Measurements from ENCODE around the gene GPRC5C.
A peak's percentile ranks its signal among the peaks of the same experiment; 100 is the strongest.

GPRC5C gene

DNA sequence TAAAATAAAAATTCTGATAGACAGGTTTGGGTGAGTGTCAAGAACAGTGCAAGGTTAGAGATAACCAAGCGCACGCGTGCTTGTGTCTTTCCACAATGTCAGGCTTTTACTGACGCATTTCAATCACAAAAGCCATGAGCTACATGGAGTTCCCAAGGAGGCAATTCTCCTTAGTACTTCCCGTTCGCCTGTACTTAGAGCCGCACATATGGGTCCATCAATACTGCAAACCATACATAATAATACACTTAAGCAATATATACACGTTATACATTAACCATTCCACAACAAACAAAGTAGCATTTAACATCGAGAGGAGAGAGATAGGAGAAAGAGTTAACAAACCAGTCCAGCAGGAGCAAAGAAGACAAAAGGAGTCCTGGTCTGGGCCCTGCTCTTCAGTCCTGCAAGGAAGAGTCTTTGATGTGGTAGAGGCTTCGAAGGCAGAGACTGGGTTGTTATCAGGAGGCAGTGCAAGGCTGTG lies 11.9 kb upstream of the GPRC5C start:
- no peak for ATAC-seq
- H3K9me3 Mint-ChIP-seq = no peaks in the 10 kb centered on the region
- H3K36me3 Mint-ChIP-seq = no peaks in the 10 kb centered on the region
- DNase-seq (ENCODE audit: low spot score in 2 of 2) = no peak
- no peak overlapping the region for H3K27ac Mint-ChIP-seq
- peaks cover 4% of the 10 kb centered on the region for H3K4me1 Mint-ChIP-seq
- no peak overlapping the region for H3K4me3 Mint-ChIP-seq

DNA sequence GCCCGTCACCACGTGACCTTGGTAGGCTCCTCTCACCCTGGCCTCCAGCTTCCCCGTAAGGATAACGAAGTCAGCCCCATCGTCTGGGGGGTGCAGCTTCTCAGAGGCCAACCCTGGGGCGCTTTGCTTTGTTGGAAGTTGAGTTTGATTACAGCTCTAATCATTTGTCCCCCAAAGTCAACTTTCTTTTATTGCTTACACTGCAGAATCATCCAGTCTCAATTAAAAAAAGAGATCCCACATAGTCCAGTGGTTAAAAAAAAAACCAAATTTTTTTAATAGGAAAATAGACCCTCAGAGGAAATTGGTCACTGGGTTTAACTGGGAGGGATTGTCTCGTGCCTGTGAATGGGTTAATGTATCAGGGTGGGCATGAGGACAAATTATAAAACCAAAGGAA lies 7.8 kb upstream of the GPRC5C start:
- H3K4me1 Mint-ChIP-seq = peaks cover 8% of the 10 kb centered on the region
- ATAC-seq (no peak), DNase-seq (ENCODE audit: low spot score in 2 of 2) (no peak)
- H3K36me3 Mint-ChIP-seq = no peaks in the 10 kb centered on the region
- H3K9me3 Mint-ChIP-seq = no peaks in the 10 kb centered on the region
- H3K27ac Mint-ChIP-seq = no peak overlapping the region
- H3K4me3 Mint-ChIP-seq = no peak overlapping the region

DNA sequence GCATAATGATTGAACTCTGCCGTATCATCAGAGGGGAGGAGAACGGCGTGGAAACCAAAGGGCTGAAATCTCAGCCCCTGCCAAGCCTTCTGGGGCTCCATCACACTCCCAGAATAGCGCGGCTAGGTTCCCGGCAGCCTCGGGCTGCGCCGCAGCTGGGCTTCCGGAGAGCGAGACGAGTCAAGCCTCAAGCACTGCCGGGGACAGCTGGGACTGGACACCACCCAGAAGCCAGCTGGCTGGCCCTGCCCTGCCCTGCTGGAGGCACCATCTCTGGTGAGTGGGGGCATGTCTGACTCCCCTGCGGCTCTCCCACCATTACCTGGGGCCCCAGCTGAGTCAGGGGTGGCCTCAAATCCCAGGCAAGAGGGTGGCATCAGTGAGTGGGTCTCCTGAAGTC lies 7.2 kb upstream of the GPRC5C start:
- no peaks in the 10 kb centered on the region for H3K36me3 Mint-ChIP-seq
- ATAC-seq = no peak
- no peak overlapping the region for H3K4me3 Mint-ChIP-seq
- no peak overlapping the region for H3K27ac Mint-ChIP-seq
- no peaks in the 10 kb centered on the region for H3K9me3 Mint-ChIP-seq
- H3K4me1 Mint-ChIP-seq = peaks cover 8% of the 10 kb centered on the region
- no peak for DNase-seq (ENCODE audit: low spot score in 2 of 2)

DNA sequence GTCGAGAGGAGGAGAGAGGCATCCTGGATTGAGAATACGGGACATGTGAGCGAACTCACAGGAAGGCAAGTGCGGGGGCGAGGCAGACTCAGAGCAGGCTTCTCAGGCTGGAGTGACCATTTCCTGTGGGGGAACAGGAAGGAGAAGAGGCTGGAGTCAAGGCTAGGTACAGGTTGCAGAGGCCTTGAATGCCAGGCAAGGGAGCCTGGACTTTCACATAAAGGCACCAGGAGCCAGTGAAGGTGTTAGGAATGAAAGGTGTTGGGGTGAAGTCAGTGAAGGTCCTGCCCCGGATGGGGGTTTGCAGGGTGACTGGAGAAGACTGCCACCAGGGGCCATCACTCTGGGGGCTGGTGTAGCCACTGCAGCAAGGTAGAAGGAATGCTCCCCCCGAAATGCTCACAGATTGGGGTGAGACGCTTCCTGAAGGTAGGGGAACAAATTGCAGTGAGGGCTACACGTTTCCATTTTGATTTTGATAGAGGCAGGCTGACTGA lies 5.3 kb upstream of the GPRC5C start:
- Mint-ChIP-seq H3K4me1 (peaks cover 14% of the 10 kb centered on the region), H3K4me3 (no peak overlapping the region), H3K36me3 (no peaks in the 10 kb centered on the region), H3K9me3 (no peaks in the 10 kb centered on the region), H3K27ac (no peak overlapping the region)
- DNase-seq (ENCODE audit: low spot score in 2 of 2) = no peak
- no peak for ATAC-seq

DNA sequence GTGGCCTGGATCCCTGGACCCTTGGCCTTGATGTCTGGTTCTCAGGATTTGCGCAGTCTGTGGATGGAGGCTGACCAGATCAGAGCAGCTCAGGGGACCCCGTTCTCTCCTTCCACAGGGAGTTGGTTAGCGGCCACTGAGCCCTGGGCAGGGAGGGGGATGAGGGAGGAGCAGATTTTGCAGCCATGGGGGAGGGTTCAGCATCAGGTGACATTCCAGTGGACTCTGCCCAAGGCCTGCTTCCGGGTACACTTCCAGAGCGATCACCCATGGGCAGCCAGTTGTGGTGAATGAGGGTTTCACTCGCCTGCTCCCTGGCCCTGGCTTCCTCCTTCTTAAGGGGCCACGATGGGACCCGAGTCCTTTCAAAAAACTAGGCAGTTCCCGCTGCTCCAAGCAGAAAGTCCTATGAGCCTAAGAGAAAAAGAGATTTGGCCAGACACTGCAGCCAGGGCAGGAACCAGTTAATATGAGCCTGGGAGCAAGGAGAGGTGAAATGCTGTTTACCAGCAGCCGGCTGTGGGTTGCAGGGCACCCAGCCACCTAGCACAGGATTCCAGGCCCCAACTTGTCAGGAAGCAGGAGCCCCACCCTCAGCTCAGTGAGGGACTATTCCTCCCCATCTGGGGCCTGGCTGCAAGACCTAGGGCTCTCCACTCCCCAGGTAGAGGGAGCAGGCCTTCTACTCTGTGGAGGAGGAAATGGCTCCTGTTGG lies 4.7 kb upstream of the GPRC5C start:
- no peaks in the 10 kb centered on the region for H3K9me3 Mint-ChIP-seq
- H3K4me1 Mint-ChIP-seq = peaks cover 16% of the 10 kb centered on the region
- DNase-seq (ENCODE audit: low spot score in 2 of 2) (no peak), ATAC-seq (no peak)
- H3K36me3 Mint-ChIP-seq = no peaks in the 10 kb centered on the region
- no peak overlapping the region for H3K4me3 Mint-ChIP-seq
- no peak overlapping the region for H3K27ac Mint-ChIP-seq

DNA sequence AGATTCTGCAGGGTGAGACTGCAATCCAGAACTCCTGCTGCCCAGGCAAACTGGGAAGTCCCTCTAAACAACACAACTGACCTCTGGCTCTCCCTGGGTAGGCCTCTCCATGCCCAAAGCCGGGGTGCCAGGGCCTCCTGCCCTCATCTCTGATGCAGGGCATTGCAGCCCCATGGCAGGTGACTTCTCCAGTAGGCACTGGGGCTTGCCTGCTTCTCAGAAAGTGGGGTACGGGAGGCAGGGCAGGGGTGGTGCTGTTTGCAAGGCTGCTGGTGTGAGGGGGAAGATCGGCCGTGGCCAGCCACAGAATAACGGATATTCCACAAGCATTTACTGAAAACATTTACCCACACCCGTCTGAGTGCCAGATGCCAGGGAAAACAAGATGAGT lies 4.1 kb upstream of the GPRC5C start:
- ATAC-seq (no peak), DNase-seq (ENCODE audit: low spot score in 2 of 2) (no peak)
- H3K36me3 Mint-ChIP-seq = no peaks in the 10 kb centered on the region
- H3K4me1 Mint-ChIP-seq = peaks cover 16% of the 10 kb centered on the region
- H3K27ac Mint-ChIP-seq = no peak overlapping the region
- H3K4me3 Mint-ChIP-seq = no peak overlapping the region
- H3K9me3 Mint-ChIP-seq = no peaks in the 10 kb centered on the region

DNA sequence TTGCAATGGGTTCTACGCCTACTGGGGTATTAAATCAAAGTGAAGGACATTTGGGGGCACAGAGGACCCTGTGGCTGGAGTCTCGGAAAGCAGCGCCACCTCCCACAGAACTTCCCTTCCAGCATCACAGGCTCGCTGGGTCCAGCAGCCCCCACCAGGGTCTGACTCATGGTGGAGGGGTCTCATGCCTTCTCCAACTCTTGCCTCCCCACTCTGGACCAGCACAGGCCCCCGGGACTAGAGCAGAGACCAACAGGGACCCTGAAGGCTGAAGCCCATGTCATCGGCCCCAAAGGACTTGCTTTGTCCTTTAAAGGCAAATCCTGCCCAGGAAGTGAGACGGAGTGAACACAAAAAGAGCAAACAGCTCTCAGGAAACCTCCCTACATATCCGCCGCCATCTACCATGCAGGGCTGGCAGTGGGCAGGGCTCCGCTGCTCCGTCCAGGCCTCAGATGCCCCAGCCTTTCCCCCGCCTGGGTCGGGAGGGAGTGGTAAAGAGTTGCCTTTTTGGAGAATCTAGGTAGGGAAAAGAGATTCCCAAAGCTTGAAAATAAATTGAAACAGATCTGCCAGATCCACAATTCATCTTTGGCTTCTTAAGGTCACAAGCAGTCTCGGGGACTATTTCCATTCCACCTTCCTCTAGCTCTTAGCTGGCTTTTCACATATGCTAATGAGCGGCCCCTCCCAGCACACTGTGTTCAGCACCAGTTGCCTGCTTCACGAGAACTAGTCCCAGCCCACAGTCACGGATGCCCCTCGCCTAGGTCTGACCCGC lies 2.1 kb upstream of the GPRC5C start:
- Mint-ChIP-seq H3K36me3 (no peaks in the 10 kb centered on the region), H3K27ac (no peak overlapping the region), H3K4me3 (peak overlapping the region; percentile 64), H3K9me3 (no peaks in the 10 kb centered on the region), H3K4me1 (peaks cover 16% of the 10 kb centered on the region)
- no peak for DNase-seq (ENCODE audit: low spot score in 2 of 2)
- ATAC-seq = no peak

DNA sequence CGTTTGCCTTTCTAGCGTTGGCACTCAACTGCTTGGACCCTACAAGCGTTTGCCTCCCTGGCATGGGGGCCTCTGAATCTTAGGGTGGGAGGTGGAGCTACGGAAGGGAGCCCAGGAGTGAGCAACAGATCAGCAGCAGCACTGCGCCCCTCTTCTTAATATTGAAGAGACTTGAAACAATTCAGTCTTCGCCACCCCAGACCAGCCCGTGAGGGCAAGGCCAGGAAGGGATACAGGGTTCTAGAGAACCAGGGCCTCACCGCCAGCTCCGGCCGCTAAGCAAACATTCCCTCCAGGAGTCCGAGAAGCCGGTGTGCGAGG lies 1.5 kb upstream of the GPRC5C start:
- no peak for ATAC-seq
- peaks cover 16% of the 10 kb centered on the region for H3K4me1 Mint-ChIP-seq
- no peaks in the 10 kb centered on the region for H3K36me3 Mint-ChIP-seq
- DNase-seq (ENCODE audit: low spot score in 2 of 2) = no peak
- no peaks in the 10 kb centered on the region for H3K9me3 Mint-ChIP-seq
- peak overlapping the region; percentile 64 for H3K4me3 Mint-ChIP-seq
- H3K27ac Mint-ChIP-seq = no peak overlapping the region

DNA sequence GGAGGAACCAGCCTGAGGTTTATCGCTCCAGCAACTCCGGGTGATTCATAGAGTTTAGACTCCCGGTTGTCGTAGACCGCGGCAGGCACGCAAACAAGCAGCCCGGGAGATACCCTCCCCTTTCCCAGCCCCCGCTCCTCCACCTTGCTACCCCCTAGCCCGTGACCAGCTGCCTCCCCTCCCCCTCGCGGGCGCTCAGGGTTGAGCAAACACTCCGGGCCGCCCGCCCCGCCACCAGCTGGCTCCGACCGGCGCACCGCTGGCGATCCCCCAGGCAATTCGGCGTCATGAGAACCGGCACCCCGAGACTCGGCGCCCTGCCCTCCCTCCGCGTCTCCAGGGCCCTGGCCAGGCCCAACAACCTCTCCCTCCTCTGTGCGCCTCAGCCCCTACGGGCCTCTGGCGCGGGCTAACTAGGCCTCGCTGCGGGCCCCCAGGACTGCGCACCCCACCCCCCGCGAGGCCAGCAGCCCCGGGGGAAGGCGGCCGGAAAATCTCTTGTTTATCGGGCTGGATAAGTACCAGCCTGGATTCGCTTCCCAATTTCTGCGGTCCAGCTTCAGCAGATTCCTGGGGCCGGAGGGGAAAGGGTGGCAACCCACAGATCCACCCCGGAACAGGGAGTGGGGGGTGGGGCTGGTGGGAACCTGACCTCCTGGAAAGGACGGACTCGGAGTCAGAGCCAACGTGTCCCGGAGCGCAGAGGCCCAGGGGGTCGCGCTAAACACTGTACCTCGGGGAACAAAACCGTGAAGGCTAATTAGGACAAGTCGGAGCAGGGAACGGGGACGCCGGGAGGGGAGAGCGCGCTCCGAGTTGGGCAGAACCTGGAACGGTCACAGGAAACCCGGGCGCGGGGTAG lies 951 bp upstream of the GPRC5C start:
- DNase-seq (ENCODE audit: low spot score in 2 of 2) = no peak
- peak; percentile 47 for ATAC-seq
- H3K36me3 Mint-ChIP-seq = no peaks in the 10 kb centered on the region
- H3K4me1 Mint-ChIP-seq = peaks cover 16% of the 10 kb centered on the region
- no peaks in the 10 kb centered on the region for H3K9me3 Mint-ChIP-seq
- H3K4me3 Mint-ChIP-seq = peak overlapping the region; percentile 64
- H3K27ac Mint-ChIP-seq = peak overlapping the region; percentile 80

DNA sequence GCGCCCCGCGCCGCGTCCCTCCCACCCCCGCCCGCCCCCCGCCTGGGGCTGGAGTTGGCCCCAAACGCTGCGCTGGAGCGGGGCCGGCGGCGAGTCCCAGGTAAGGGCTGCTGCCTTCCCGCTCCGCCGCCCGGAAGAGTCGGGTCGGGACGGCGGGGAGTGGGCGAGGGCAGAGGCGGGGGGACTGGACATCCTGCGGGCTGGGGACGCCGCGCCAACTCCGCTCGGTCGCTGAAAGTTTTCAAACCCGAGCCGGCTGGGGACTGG lies 469 bp downstream of the GPRC5C start:
- H3K27ac Mint-ChIP-seq = no peak overlapping the region
- peaks cover 9% of the 10 kb centered on the region for H3K4me1 Mint-ChIP-seq
- no peaks in the 10 kb centered on the region for H3K36me3 Mint-ChIP-seq
- peak overlapping the region; percentile 64 for H3K4me3 Mint-ChIP-seq
- DNase-seq (ENCODE audit: low spot score in 2 of 2) = no peak
- ATAC-seq = no peak
- no peaks in the 10 kb centered on the region for H3K9me3 Mint-ChIP-seq

DNA sequence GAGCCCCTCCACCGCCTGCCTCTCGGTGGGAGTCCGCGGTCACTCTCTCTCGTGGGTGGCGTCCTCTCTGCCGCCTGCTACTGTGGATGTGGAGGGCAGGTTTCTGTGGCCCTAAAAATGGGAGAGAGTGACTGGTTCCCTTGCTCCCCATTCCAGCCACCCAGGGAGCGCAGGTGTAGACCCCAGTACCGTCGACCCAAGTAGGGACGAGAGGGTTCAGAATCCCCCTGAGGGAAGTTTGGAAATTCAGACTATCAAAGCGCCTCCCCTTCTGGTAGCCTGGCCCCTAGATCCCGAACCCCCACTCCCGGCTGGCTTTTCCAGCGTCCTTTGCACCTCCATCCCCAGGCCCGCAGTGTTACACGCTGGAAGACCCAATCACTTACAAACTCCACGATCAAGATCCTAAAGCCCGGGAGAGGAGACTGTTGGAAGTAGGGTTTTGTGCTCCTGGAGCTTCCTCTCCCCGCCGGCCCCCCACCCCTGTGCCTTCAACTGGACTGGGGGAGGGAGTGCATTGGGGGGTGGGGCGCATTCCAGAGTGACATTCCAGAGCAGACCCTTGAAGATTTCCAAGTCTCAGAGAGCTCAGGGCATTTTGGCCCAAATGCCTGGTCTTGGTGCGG lies 991 bp downstream of the GPRC5C start:
- H3K36me3 Mint-ChIP-seq = no peaks in the 10 kb centered on the region
- no peak overlapping the region for H3K27ac Mint-ChIP-seq
- H3K4me3 Mint-ChIP-seq = peak overlapping the region; percentile 64
- ATAC-seq (no peak), DNase-seq (ENCODE audit: low spot score in 2 of 2) (no peak)
- H3K9me3 Mint-ChIP-seq = peaks cover under 1% of the 10 kb centered on the region
- peaks cover 9% of the 10 kb centered on the region for H3K4me1 Mint-ChIP-seq

DNA sequence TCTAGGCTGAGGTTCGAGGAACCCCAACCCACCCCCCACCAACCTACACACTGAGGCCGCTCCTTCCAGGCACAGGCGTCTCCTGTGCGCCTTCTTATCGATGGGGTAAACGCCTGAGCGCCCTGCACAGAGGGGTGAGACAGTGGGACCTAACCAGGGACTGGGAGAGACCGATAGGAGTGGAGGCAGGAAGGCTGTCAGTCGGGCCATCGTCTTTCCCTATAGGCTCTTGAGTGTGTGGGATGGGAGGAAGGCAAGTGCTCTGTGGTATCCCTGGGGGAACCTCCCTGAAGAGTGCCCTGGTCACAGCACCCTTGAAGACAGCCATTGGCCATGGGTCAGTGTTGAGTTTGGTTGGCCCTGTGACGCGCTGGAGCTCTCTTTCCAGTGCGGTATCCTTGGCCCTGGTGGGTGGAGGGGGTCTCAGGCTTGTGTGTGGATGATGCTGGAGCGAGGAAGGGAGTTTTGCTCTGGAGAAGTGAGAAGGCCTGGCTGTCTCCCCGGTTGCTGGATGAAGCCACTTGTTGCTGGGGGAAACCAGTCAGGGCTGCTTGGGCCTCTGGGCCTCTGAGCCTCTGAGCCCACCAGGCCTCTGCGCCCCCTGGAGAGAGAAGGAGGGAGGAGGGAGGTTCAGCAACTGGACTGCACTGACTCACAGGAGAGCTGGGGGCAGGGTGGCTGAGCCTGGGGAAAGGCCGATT lies 1.7 kb downstream of the GPRC5C start:
- no peak overlapping the region for H3K27ac Mint-ChIP-seq
- ATAC-seq = no peak

DNA sequence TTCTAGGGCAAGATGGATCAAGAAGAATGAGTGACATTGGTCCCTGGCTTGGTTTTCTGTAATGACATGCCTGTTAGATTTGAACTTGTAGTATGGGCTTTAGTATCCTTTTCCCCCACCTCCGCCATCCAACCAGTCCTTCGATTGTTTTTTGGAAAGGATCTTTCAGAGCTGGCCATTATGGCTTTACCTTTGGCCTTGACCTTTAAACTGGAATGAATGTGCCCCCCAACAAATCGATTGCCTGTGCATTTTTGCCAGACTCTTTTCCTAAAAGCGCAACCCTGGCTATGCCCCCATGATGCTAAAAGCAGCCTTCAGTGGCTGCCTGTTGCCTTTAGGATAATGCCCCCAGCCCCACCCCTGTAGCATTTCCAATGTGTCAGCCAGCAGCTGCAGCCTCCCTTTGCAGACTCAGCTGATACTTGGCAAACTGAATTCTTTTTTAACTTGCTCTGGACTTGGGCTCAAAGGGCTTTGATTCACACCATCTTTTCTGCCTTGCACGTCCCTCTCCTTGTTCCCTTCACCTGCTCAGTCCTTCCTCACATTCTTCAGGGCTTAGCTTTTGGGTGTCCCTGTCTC lies 4.0 kb downstream of the GPRC5C start:
- no peaks in the 10 kb centered on the region for H3K36me3 Mint-ChIP-seq
- peaks cover 2% of the 10 kb centered on the region for H3K9me3 Mint-ChIP-seq
- no peak for DNase-seq (ENCODE audit: low spot score in 2 of 2)
- ATAC-seq = no peak
- no peak overlapping the region for H3K4me3 Mint-ChIP-seq
- no peak overlapping the region for H3K27ac Mint-ChIP-seq
- H3K4me1 Mint-ChIP-seq = peaks cover 14% of the 10 kb centered on the region

More for the DNA sequence above, 1.7 kb downstream of the GPRC5C start:
- DNase-seq (ENCODE audit: low spot score in 2 of 2) = no peak
- H3K9me3 Mint-ChIP-seq = peaks cover 2% of the 10 kb centered on the region
- H3K36me3 Mint-ChIP-seq = no peaks in the 10 kb centered on the region
- peak overlapping the region; percentile 64 for H3K4me3 Mint-ChIP-seq
- peaks cover 9% of the 10 kb centered on the region for H3K4me1 Mint-ChIP-seq

DNA sequence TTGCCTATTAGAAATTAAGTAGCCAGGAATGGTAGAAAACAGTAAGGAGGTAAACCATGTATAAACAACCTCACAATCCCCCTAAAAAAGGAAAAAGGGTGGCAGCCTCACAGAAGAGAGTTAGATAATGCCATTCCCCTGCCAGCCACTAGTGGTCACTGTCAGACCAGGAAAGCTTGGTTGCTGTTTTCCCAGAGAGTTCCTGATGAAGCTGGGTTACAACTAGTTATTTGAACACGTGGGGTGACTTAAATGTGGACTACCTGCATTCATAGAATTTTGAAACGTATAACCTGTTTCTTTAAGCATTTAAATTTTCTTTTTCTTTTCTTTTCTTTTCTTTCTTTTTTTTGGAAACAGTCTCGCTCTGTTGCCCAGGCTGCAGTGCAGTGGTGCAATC lies 5.8 kb downstream of the GPRC5C start:
- Mint-ChIP-seq H3K4me1 (peaks cover 10% of the 10 kb centered on the region), H3K4me3 (no peak overlapping the region), H3K36me3 (no peaks in the 10 kb centered on the region), H3K9me3 (peaks cover 2% of the 10 kb centered on the region), H3K27ac (no peak overlapping the region)
- no peak for DNase-seq (ENCODE audit: low spot score in 2 of 2)
- ATAC-seq = no peak
